Thyroid gland (tissue), 4 donors: Measurements from ENCODE around the gene SEMA3C. TPM values are rescaled to one million over a fixed set of nuclear protein-coding genes. Genes with fewer than 3 reads are reported as not detected.

Experiments
- DNase-seq, 2 donors: peaks; one replicate each; pipeline ENCODE4 v3.0.0-alpha.2; 2019
- H3K27ac ChIP-seq, 3 donors: fragments of 200-600 bp; sonication (generic); 1 replicate in 2 of 3; 2 replicates in 1 of 3; pipeline ENCODE4 v1.5.1; 2016 to 2019; ENCODE audit warnings: mild to moderate bottlenecking in 1 of 3, moderate library complexity in 1 of 3
- H3K27me3 ChIP-seq: fragments of 200-600 bp; sonication (generic); one replicate; pipeline ENCODE4 v1.5.1; 2019
- H3K36me3 ChIP-seq, 2 donors: fragments of 200-600 bp; sonication (generic); one replicate each; pipeline ENCODE4 v1.5.1; 2016 to 2019
- H3K4me1 ChIP-seq, 2 donors: fragments of 200-600 bp; sonication (generic); one replicate each; pipeline ENCODE4 v1.5.1; 2017 to 2019
- H3K4me3 ChIP-seq, 3 donors: fragments of 200-600 bp; sonication (generic); replicated peaks in 1 of 3; 1 replicate in 2 of 3; 2 replicates in 1 of 3; pipeline ENCODE4 v1.5.1; 2016; ENCODE audit warnings: mild to moderate bottlenecking in 1 of 3
- H3K9me3 ChIP-seq: fragments of 200-600 bp; sonication (generic); one replicate; pipeline ENCODE4 v1.5.1; 2017
- CTCF ChIP-seq, 6 experiments: fragments of 200-600 bp in 3 of 6; fragments of 450-650 bp in 3 of 6; sonication (generic) in 3 of 6; IDR thresholded peaks; one replicate each; pipeline ENCODE4 v1.5.1; 2016 to 2019; ENCODE audit warnings: antibody characterized with exemption in 6 of 6, mild to moderate bottlenecking in 2 of 6, inconsistent platforms in 1 of 6, moderate library complexity in 1 of 6
- POLR2A ChIP-seq, 2 donors: fragments of 450-650 bp; IDR thresholded peaks; one replicate each; pipeline ENCODE4 v1.6.1; 2017; ENCODE audit warnings: antibody characterized with exemption in 2 of 2, mild to moderate bottlenecking in 2 of 2, moderate library complexity in 1 of 2
- WGBS, 2 donors: methylation state at CpG; one replicate each; pipeline ENCODE4 v1.1.5; 2017; 5-methylcytosine and 5-hydroxymethylcytosine counted together
- intact Hi-C: fragments of 100-400 bp; cut with DNase I; formaldehyde crosslinking; loops from one replicate; pipeline ENCODE4 v1.15.1; 2023
- total RNA-seq, 4 donors: library from RNA; depleted of rRNA; stranded (reverse); fragments of >200 nt; gene quantifications; one replicate each; pipeline ENCODE4 v1.2.3, GENCODE V29; 2016

The SEMA3C gene
- total RNA-seq, 4 donors from 2014 or later = 4.0 to 24.0 (median 7.1) TPM

GRCh38 chr7:80783186-80783677 is 135.6 kb downstream of the SEMA3C start:
- TF ChIP-seq CTCF (IDR thresholded peaks at IDR 0.05) = no peak
- TF ChIP-seq POLR2A (IDR thresholded peaks at IDR 0.05) = no peak
- Histone ChIP-seq H3K4me3 (no peak overlapping the region), H3K4me1 (peaks cover 8 to 14% of the 10 kb centered on the region in 2 donors), H3K9me3 (no peaks in the 10 kb centered on the region), H3K27me3 (no peaks in the 10 kb centered on the region), H3K36me3 (no peaks in the 10 kb centered on the region), H3K27ac (no peak overlapping the region)
- intact Hi-C loops = no loop called here
- DNase-seq = no peak
- 72 to 76% methylated on average over 6 of the region's 6 CpGs for WGBS, 2 donors

DNA sequence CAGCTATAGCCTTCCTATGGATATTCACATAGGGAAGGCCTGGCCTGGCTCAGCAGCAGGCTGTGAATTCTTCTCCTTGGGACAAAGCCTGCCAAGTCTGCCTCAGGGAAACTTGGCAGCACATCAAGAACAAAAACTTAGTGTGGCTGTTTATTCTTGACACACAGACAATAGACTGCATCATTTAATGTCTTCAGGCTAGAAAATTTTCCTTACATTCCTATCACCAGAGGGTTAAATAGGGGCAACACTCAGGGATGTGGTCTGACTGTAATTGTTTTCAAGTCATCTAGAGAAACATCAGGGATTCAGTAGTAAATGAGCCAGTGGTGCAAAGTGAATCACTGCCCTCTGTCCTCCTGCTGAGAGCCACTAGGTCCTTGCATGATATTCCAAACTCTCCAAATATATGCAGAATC is 137.3 kb downstream of the SEMA3C start:
- intact Hi-C loops = no loop called here
- Histone ChIP-seq H3K36me3 (no peaks in the 10 kb centered on the region), H3K9me3 (no peaks in the 10 kb centered on the region), H3K27ac (no peak overlapping the region), H3K27me3 (no peaks in the 10 kb centered on the region), H3K4me1 (peaks cover 8 to 14% of the 10 kb centered on the region in 2 donors), H3K4me3 (no peak overlapping the region)
- DNase-seq = peak; percentile 21 to 43
- no peak for TF ChIP-seq POLR2A (IDR thresholded peaks at IDR 0.05)
- no peak for TF ChIP-seq CTCF (IDR thresholded peaks at IDR 0.05)

- WGBS, 2 donors = 82 to 86% methylated on average over 2 of the region's 2 CpGs
- H3K27me3 ChIP-seq = no peaks in the 10 kb centered on the region
- TF ChIP-seq CTCF (IDR thresholded peaks at IDR 0.05) (no peak), POLR2A (IDR thresholded peaks at IDR 0.05) (no peak)
- no peak overlapping the region for H3K27ac ChIP-seq
- peaks cover 8 to 14% of the 10 kb centered on the region in 2 donors for H3K4me1 ChIP-seq
- no peaks in the 10 kb centered on the region for H3K36me3 ChIP-seq
- no peak for DNase-seq
- H3K9me3 ChIP-seq = no peaks in the 10 kb centered on the region
- no peak overlapping the region for H3K4me3 ChIP-seq
- intact Hi-C loops = no loop called here
Observed at GRCh38 chr7:80781146-80781545, 137.7 kb downstream of the SEMA3C start.

- no peak for TF ChIP-seq CTCF (IDR thresholded peaks at IDR 0.05)
- TF ChIP-seq POLR2A (IDR thresholded peaks at IDR 0.05) = no peak
- peaks cover 8 to 14% of the 10 kb centered on the region in 2 donors for H3K4me1 ChIP-seq
- intact Hi-C loops = no loop called here
Observed at GRCh38 chr7:80779456-80779855, 139.4 kb downstream of the SEMA3C start.

GRCh38 chr7:80775897-80776296 is 143.0 kb downstream of the SEMA3C start:
- Histone ChIP-seq H3K27ac (no peak overlapping the region), H3K4me1 (peaks cover 0 to 6% of the 10 kb centered on the region in 2 donors), H3K27me3 (no peaks in the 10 kb centered on the region), H3K9me3 (no peaks in the 10 kb centered on the region), H3K4me3 (no peak overlapping the region), H3K36me3 (no peaks in the 10 kb centered on the region)
- intact Hi-C loops = no loop called here
- WGBS, 2 donors = 89 to 90% methylated on average over 3 of the region's 3 CpGs
- no peak for TF ChIP-seq CTCF (IDR thresholded peaks at IDR 0.05)
- TF ChIP-seq POLR2A (IDR thresholded peaks at IDR 0.05) = no peak
- DNase-seq = no peak

More at GRCh38 chr7:80779456-80779855, 139.4 kb downstream of the SEMA3C start:
- WGBS, 2 donors = 96 to 98% methylated on average over 2 of the region's 2 CpGs
- no peak for DNase-seq
- H3K27ac ChIP-seq = no peak overlapping the region
- no peaks in the 10 kb centered on the region for H3K27me3 ChIP-seq
- H3K4me3 ChIP-seq = no peak overlapping the region
- no peaks in the 10 kb centered on the region for H3K36me3 ChIP-seq
- H3K9me3 ChIP-seq = no peaks in the 10 kb centered on the region
